Ovary (tissue), 3 donors: ENCODE data around the gene FBXO36.

Source experiments
- CTCF ChIP-seq, 3 donors: fragments of 450-650 bp in 2 of 3; fragments of 200-600 bp in 1 of 3; IDR thresholded peaks; one replicate each; pipeline versions ENCODE4 v1.5.1 to v1.8.0; 2016 to 2022; ENCODE audit warnings: antibody characterized with exemption in 3 of 3, mild to moderate bottlenecking in 1 of 3
- EP300 ChIP-seq: sonication (generic); formaldehyde crosslinking; IDR thresholded peaks from one replicate; pipeline ENCODE4 v1.6.1; 2017; ENCODE audit warnings: antibody characterized with exemption
- POLR2A ChIP-seq: fragments of 450-650 bp; IDR thresholded peaks from one replicate; pipeline ENCODE4 v1.6.1; 2017; ENCODE audit warnings: antibody characterized with exemption, mild to moderate bottlenecking, moderate library complexity
- donor health status: DM: no; HTN: no; CAD: no.

GRCh38 chr2:229888031-229888430 lies 34.3 kb upstream of the FBXO36 start:
- no peak for TF ChIP-seq POLR2A
- no peak for TF ChIP-seq CTCF (IDR thresholded peaks at IDR 0.05)
- TF ChIP-seq EP300: no peak
